ENCODE data around the gene RNASE4. TPM values are rescaled to one million over a fixed set of nuclear protein-coding genes. Genes with fewer than 3 reads are reported as not detected.

The RNASE4 gene
- total RNA-seq, 1 experiment from 2014 or later = 3.9 TPM

DNA sequence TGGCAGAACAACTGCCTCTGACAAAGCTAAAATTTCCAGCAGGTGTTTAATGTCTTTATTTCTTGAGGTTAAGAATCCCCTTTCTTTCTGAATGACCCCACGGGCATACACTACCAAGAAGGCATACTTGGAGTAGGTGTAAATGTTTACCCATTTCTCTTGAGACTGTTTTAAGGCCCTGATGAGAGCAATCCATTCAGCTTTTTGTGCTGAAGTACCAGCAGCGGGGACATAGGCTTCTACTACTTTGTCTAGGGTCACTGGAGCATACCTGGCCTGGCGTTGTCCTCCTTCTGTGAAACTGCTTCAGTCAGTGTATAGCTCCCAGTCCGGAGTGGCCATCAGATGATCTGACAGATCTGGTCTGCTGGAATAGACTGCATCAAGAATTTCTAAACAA, 26.9 kb downstream of the RNASE4 start:
- Histone ChIP-seq H3K27me3 (ENCODE audit: insufficient read depth, low read length) (no peaks in the 10 kb centered on the region), H4K20me1 (ENCODE audit: insufficient read depth) (no peaks in the 10 kb centered on the region), H3K4me2 (ENCODE audit: low read length) (no peak overlapping the region), H3K79me2 (ENCODE audit: insufficient read depth, low read length) (no peaks in the 10 kb centered on the region), H3K9me3 (ENCODE audit: control insufficient read depth in 1 of 2, insufficient read depth in 1 of 2, low read depth in 1 of 2, low read length in 2 of 2) (no peaks in the 10 kb centered on the region), H3K4me3 (replicated peaks in 1 of 2; ENCODE audit: low read depth in 1 of 2, low read length in 2 of 2) (no peak overlapping the region), H3K27ac (ENCODE audit: low read depth, low read length) (no peak overlapping the region), H2AFZ (ENCODE audit: low read depth, low read length, poor library complexity, severe bottlenecking) (no peak overlapping the region), H3K9ac (ENCODE audit: low read length) (no peak overlapping the region), H3K4me1 (ENCODE audit: control insufficient read depth in 1 of 2, insufficient read depth in 2 of 2, low read length in 2 of 2) (no peaks in the 10 kb centered on the region), H3K36me3 (ENCODE audit: control insufficient read depth in 1 of 2, insufficient read depth in 2 of 2, low read length in 2 of 2) (no peaks in the 10 kb centered on the region), H3K9me2 (ENCODE audit: insufficient read depth) (no peaks in the 10 kb centered on the region)
- intact Hi-C loops (cut with micrococcal nuclease) = no loop called here
- POLR2A ChIA-PET = no interaction called here
- no TSS peak for BruUV-seq (replicated peaks)
- DNase-seq (ENCODE audit: low read depth, low spot score) (no peak), ATAC-seq (no peak)
- TF ChIP-seq, protein P1, sequence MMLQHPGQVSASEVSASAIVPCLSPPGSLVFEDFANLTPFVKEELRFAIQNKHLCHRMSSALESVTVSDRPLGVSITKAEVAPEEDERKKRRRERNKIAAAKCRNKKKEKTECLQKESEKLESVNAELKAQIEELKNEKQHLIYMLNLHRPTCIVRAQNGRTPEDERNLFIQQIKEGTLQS (IDR thresholded peaks at IDR 0.05) = no peak
- TF ChIP-seq POLR2AphosphoS5 (IDR thresholded peaks at IDR 0.05; ENCODE audit: low read depth, low read length) (no peak), ZNF274 (IDR thresholded peaks at IDR 0.05; ENCODE audit: low read depth, low read length) (no peak)
- CTCF ChIA-PET = no interaction called here
- RAD21 ChIA-PET (ENCODE audit: low non-redundant PET in 1 of 2, low total read pairs in 2 of 2, uncharacterized antibody in 2 of 2, unreplicated experiment in 2 of 2) = no interaction called here

DNA sequence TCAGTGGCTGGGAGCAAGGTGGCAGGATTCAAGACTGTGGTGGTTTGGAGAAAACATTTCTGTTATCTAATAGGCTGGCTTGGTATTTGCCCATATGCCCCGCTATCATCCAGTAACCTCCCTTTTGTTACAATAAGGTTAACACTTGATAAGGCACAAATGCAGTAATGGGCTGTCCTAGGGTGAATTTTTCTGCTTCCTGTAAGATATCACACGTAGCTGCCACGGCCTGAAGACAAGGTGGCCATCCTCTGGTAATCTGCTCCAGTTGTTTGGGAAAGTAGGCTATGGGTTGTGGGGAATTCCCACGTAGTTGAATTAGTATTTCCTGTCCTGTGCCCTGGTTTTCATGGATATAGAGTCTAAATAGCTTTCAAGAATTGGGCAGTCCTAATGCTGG, 27.3 kb downstream of the RNASE4 start:
- no peaks in the 10 kb centered on the region for H3K27me3 ChIP-seq (ENCODE audit: insufficient read depth, low read length)
- ATAC-seq (no peak), DNase-seq (ENCODE audit: low read depth, low spot score) (no peak)
- H3K9ac ChIP-seq (ENCODE audit: low read length) = no peak overlapping the region
- no peaks in the 10 kb centered on the region for H3K9me2 ChIP-seq (ENCODE audit: insufficient read depth)
- ChIA-PET CTCF (no interaction called here), POLR2A (no interaction called here), RAD21 (ENCODE audit: low non-redundant PET in 1 of 2, low total read pairs in 2 of 2, uncharacterized antibody in 2 of 2, unreplicated experiment in 2 of 2) (no interaction called here)
- no peak overlapping the region for H3K4me3 ChIP-seq (replicated peaks in 1 of 2; ENCODE audit: low read depth in 1 of 2, low read length in 2 of 2)
- no peaks in the 10 kb centered on the region for H3K4me1 ChIP-seq (ENCODE audit: control insufficient read depth in 1 of 2, insufficient read depth in 2 of 2, low read length in 2 of 2)
- intact Hi-C loops (cut with micrococcal nuclease) = no loop called here
- no peaks in the 10 kb centered on the region for H3K36me3 ChIP-seq (ENCODE audit: control insufficient read depth in 1 of 2, insufficient read depth in 2 of 2, low read length in 2 of 2)
- H2AFZ ChIP-seq (ENCODE audit: low read depth, low read length, poor library complexity, severe bottlenecking) = no peak overlapping the region
- BruUV-seq (replicated peaks) = no TSS peak
- H3K4me2 ChIP-seq (ENCODE audit: low read length) = no peak overlapping the region
- no peaks in the 10 kb centered on the region for H4K20me1 ChIP-seq (ENCODE audit: insufficient read depth)
- H3K79me2 ChIP-seq (ENCODE audit: insufficient read depth, low read length) = no peaks in the 10 kb centered on the region
- no peaks in the 10 kb centered on the region for H3K9me3 ChIP-seq (ENCODE audit: control insufficient read depth in 1 of 2, insufficient read depth in 1 of 2, low read depth in 1 of 2, low read length in 2 of 2)
- no peak overlapping the region for H3K27ac ChIP-seq (ENCODE audit: low read depth, low read length)
- TF ChIP-seq POLR2A (IDR thresholded peaks at IDR 0.05; ENCODE audit: borderline replicate concordance, extremely low read depth, insufficient read depth, insufficient read length) (no peak), ZNF274 (IDR thresholded peaks at IDR 0.05; ENCODE audit: low read depth, low read length) (no peak), FOSL1 (IDR thresholded peaks at IDR 0.05; ENCODE audit: low read depth) (no peak), EZH2 (IDR thresholded peaks at IDR 0.05) (no peak), CBX3 (IDR thresholded peaks at IDR 0.05; ENCODE audit: low read depth) (no peak), ELF1 (IDR thresholded peaks at IDR 0.05; ENCODE audit: borderline replicate concordance, low read depth) (no peak), CEBPB (IDR thresholded peaks at IDR 0.05; ENCODE audit: low read depth) (no peak), EZH2phosphoT487 (IDR thresholded peaks at IDR 0.05; ENCODE audit: borderline replicate concordance) (no peak), YY1 (IDR thresholded peaks at IDR 0.05; ENCODE audit: extremely low read depth, insufficient replicate concordance, low read depth, low read length) (no peak), EGR1 (IDR thresholded peaks at IDR 0.05; ENCODE audit: low read depth) (no peak), JUND (IDR thresholded peaks at IDR 0.05) (no peak), SP1 (IDR thresholded peaks at IDR 0.05; ENCODE audit: low read depth) (no peak), REST (IDR thresholded peaks at IDR 0.05; ENCODE audit: low read depth) (no peak), SRF (IDR thresholded peaks at IDR 0.05; ENCODE audit: low read depth) (no peak), RAD21 (IDR thresholded peaks at IDR 0.05; ENCODE audit: low read depth) (no peak)
- TF ChIP-seq, protein P2, sequence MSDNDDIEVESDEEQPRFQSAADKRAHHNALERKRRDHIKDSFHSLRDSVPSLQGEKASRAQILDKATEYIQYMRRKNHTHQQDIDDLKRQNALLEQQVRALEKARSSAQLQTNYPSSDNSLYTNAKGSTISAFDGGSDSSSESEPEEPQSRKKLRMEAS (IDR thresholded peaks at IDR 0.05) = no peak
- TF ChIP-seq, protein P1 (IDR thresholded peaks at IDR 0.05) = no peak
